GM12892 (cell line): Measurements from ENCODE around the gene SPATA16.

ENCODE experiments used
- DNase-seq: peaks from one replicate; pipeline ENCODE4 v3.0.0; 2011; ENCODE audit not compliant: insufficient read length
- FAIRE-seq: peaks from 2 replicates; lab custom pipeline; 2011; peaks lifted over from hg19 to GRCh38; lab: Jason Lieb, UNC
- POLR2A ChIP-seq: IDR thresholded peaks from 2 replicates; pipeline ENCODE4 v1.6.1; 2011; ENCODE audit warnings: low read depth, low read length, control low read depth
- POLR2AphosphoS5 ChIP-seq: IDR thresholded peaks from 2 replicates; pipeline ENCODE4 v1.6.1; 2011; ENCODE audit warnings: low read depth, low read length, control low read depth
- TAF1 ChIP-seq: IDR thresholded peaks from 2 replicates; pipeline ENCODE4 v1.6.1; 2011; ENCODE audit warnings: low read depth, mild to moderate bottlenecking, control low read depth, low read length, borderline replicate concordance

Gene SPATA16

GRCh38 chr3:172993412-172993811 is 147.6 kb downstream of the SPATA16 start:
- no peak for TF ChIP-seq POLR2AphosphoS5
- TF ChIP-seq TAF1: no peak
- TF ChIP-seq POLR2A: no peak
- no peak for DNase-seq
- FAIRE-seq: no peak

GRCh38 chr3:172991424-172991996 is 149.5 kb downstream of the SPATA16 start:
- FAIRE-seq (no peak), DNase-seq (no peak)
- no peak for TF ChIP-seq POLR2A
- TF ChIP-seq POLR2AphosphoS5: no peak
- no peak for TF ChIP-seq TAF1

GRCh38 chr3:172989373-172989772 is 151.7 kb downstream of the SPATA16 start:
- FAIRE-seq (no peak), DNase-seq (no peak)
- TF ChIP-seq TAF1: no peak

GRCh38 chr3:172987273-172987672 is 153.8 kb downstream of the SPATA16 start:
- DNase-seq (no peak), FAIRE-seq (no peak)
- TF ChIP-seq POLR2A (no peak), TAF1 (no peak), POLR2AphosphoS5 (no peak)

- no peak for TF ChIP-seq POLR2AphosphoS5
- no peak for TF ChIP-seq TAF1
- TF ChIP-seq POLR2A: no peak
- no peak for DNase-seq
- FAIRE-seq: no peak
These were observed 156.1 kb downstream of the SPATA16 start for GRCh38 chr3:172984914-172985313.

- no peak for DNase-seq
- TF ChIP-seq POLR2AphosphoS5: no peak
- no peak for TF ChIP-seq TAF1
- TF ChIP-seq POLR2A: no peak
- FAIRE-seq: no peak
These were observed 158.2 kb downstream of the SPATA16 start for GRCh38 chr3:172982736-172983364.

- no peak for DNase-seq
- no peak for FAIRE-seq
- TF ChIP-seq POLR2A (no peak), POLR2AphosphoS5 (no peak), TAF1 (no peak)
These were observed 159.5 kb downstream of the SPATA16 start for GRCh38 chr3:172981407-172981983.

GRCh38 chr3:172980849-172981248 is 160.2 kb downstream of the SPATA16 start:
- TF ChIP-seq POLR2AphosphoS5 (no peak), TAF1 (no peak), POLR2A (no peak)
- no peak for DNase-seq
- FAIRE-seq: no peak

GRCh38 chr3:172977696-172978095 is 163.3 kb downstream of the SPATA16 start:
- no peak for TF ChIP-seq TAF1
- no peak for TF ChIP-seq POLR2A
- DNase-seq (no peak), FAIRE-seq (no peak)

GRCh38 chr3:172974969-172975368 is 166.1 kb downstream of the SPATA16 start:
- TF ChIP-seq POLR2AphosphoS5 (no peak), TAF1 (no peak), POLR2A (no peak)
- DNase-seq (no peak), FAIRE-seq (no peak)

GRCh38 chr3:172973799-172974198 is 167.2 kb downstream of the SPATA16 start:
- no peak for FAIRE-seq

GRCh38 chr3:172972717-172973116 is 168.3 kb downstream of the SPATA16 start:
- no peak for TF ChIP-seq POLR2A
- TF ChIP-seq TAF1: no peak
- TF ChIP-seq POLR2AphosphoS5: no peak
- DNase-seq (no peak), FAIRE-seq (no peak)

More at GRCh38 chr3:172973799-172974198, 167.2 kb downstream of the SPATA16 start:
- no peak for DNase-seq
- TF ChIP-seq POLR2A (no peak), TAF1 (no peak), POLR2AphosphoS5 (no peak)

GRCh38 chr3:172972067-172972466 is 169.0 kb downstream of the SPATA16 start:
- FAIRE-seq: no peak
- no peak for TF ChIP-seq TAF1
- TF ChIP-seq POLR2A: no peak
- TF ChIP-seq POLR2AphosphoS5: no peak

GRCh38 chr3:172968646-172969045 is 172.4 kb downstream of the SPATA16 start:
- no peak for FAIRE-seq

More at GRCh38 chr3:172972067-172972466, 169.0 kb downstream of the SPATA16 start:
- no peak for DNase-seq

More at GRCh38 chr3:172968646-172969045, 172.4 kb downstream of the SPATA16 start:
- TF ChIP-seq TAF1 (no peak), POLR2AphosphoS5 (no peak), POLR2A (no peak)
- no peak for DNase-seq
